ENCODE data around the gene PTPRJ.

DNA sequence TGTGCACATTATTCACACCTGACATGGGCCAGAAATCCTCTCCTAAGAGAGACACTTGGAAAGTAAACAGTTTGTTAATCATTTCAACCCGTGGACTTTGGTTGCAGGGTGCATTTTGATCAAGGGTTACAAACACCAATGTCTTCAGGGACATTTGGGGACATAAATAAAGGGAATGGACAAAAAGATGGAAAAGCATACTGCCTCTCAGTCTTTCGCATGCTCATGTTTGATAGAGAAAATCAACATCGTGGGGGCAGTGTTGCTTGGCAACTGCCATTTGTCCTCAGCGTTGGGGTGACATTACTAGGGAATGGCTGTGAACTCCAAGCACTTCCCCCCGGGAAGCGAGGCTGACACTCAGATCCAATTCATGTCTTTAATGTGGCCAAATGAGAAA lies 121.6 kb downstream of the PTPRJ start:
- TF ChIP-seq, protein P1, sequence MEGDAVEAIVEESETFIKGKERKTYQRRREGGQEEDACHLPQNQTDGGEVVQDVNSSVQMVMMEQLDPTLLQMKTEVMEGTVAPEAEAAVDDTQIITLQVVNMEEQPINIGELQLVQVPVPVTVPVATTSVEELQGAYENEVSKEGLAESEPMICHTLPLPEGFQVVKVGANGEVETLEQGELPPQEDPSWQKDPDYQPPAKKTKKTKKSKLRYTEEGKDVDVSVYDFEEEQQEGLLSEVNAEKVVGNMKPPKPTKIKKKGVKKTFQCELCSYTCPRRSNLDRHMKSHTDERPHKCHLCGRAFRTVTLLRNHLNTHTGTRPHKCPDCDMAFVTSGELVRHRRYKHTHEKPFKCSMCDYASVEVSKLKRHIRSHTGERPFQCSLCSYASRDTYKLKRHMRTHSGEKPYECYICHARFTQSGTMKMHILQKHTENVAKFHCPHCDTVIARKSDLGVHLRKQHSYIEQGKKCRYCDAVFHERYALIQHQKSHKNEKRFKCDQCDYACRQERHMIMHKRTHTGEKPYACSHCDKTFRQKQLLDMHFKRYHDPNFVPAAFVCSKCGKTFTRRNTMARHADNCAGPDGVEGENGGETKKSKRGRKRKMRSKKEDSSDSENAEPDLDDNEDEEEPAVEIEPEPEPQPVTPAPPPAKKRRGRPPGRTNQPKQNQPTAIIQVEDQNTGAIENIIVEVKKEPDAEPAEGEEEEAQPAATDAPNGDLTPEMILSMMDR (IDR thresholded peaks at IDR 0.05): peak in 1 of 4 donors; percentile 3
- no peak for TF ChIP-seq POLR2A (IDR thresholded peaks at IDR 0.05)

Data from right lobe of liver (tissue), 4 donors.